ENCODE measurements around the gene RETREG3. TPM values are rescaled to one million over a fixed set of nuclear protein-coding genes. Genes with fewer than 3 reads are reported as not detected.

RETREG3 gene
- total and polyA plus RNA-seq, 2 of the 13 experiments (the other 11 are each of a cell fraction or from before 2014, with no cell fraction given) = 47.0 to 55.8 TPM

GRCh38 chr17:42562388-42563142, 46.6 kb downstream of the RETREG3 start (continued):
- 0 out of 2 replicates have a peak, but pooled peaks have one; percentile 14 for TF ChIP-seq AKNA (CRISPR knock-in tag; IDR thresholded peaks at IDR 0.05; ENCODE audit: borderline replicate concordance)
- TF ChIP-seq ZNF678 (CRISPR knock-in tag; IDR thresholded peaks at IDR 0.05) = peak; percentile 96
- no peak for TF ChIP-seq ATF1 (CRISPR knock-in tag; IDR thresholded peaks at IDR 0.05)
- TF ChIP-seq MTERF4 (CRISPR knock-in tag; IDR thresholded peaks at IDR 0.05) = peak; percentile 67; the same call in 1 of the 2 replicates
- TF ChIP-seq ZNF33B (CRISPR knock-in tag; IDR thresholded peaks at IDR 0.05) = no peak
- TF ChIP-seq ARNTL (CRISPR knock-in tag; IDR thresholded peaks at IDR 0.05) = 0 out of 2 replicates have a peak, but pooled peaks have one; percentile 13
- no peak; the same call in none of the 2 replicates for TF ChIP-seq ZNF350 (CRISPR knock-in tag; IDR thresholded peaks at IDR 0.05; ENCODE audit: borderline replicate concordance, low read depth)
- no peak for TF ChIP-seq FOXM1 (CRISPR knock-in tag; IDR thresholded peaks at IDR 0.05)
- TF ChIP-seq ZNF260 (CRISPR knock-in tag; IDR thresholded peaks at IDR 0.05; ENCODE audit: borderline replicate concordance, low read depth) = 0 out of 2 replicates have a peak, but pooled peaks have one; percentile 14
- no peak for TF ChIP-seq SCMH1 (CRISPR knock-in tag; IDR thresholded peaks at IDR 0.05; ENCODE audit: borderline replicate concordance)
- no peak for TF ChIP-seq MNT (IDR thresholded peaks at IDR 0.05)
- peak; percentile 87 for TF ChIP-seq POGK (CRISPR knock-in tag; conservative IDR thresholded peaks at IDR 0.05)
- TF ChIP-seq KLF6 (CRISPR knock-in tag; IDR thresholded peaks at IDR 0.05) = peak; percentile 45; the same call in 1 of the 2 replicates
- TF ChIP-seq CREBL2 (CRISPR knock-in tag; IDR thresholded peaks at IDR 0.05; ENCODE audit: borderline replicate concordance) = peak; percentile 84; the same call in 1 of the 2 replicates
- no peak; the same call in none of the 2 replicates for TF ChIP-seq CEBPG (CRISPR knock-in tag; IDR thresholded peaks at IDR 0.05)
- TF ChIP-seq ATF7 (IDR thresholded peaks at IDR 0.05) = no peak
- no peak for TF ChIP-seq ATF7 (CRISPR knock-in tag; IDR thresholded peaks at IDR 0.05)

Measured in HepG2 (cell line).